Brain pericyte (primary cell): ENCODE measurements around the gene ZNF398.
"Not testable (repeated sequence)": the region's sequence is repeated elsewhere in the genome, so short reads cannot be mapped to it uniquely, and the experiment has no call there.

Experiments used
- DNase-seq: peaks from one replicate; pipeline ENCODE4 v3.0.0-alpha.2; 2012; ENCODE audit warnings: low read depth, low spot score

ZNF398 gene, protein sequence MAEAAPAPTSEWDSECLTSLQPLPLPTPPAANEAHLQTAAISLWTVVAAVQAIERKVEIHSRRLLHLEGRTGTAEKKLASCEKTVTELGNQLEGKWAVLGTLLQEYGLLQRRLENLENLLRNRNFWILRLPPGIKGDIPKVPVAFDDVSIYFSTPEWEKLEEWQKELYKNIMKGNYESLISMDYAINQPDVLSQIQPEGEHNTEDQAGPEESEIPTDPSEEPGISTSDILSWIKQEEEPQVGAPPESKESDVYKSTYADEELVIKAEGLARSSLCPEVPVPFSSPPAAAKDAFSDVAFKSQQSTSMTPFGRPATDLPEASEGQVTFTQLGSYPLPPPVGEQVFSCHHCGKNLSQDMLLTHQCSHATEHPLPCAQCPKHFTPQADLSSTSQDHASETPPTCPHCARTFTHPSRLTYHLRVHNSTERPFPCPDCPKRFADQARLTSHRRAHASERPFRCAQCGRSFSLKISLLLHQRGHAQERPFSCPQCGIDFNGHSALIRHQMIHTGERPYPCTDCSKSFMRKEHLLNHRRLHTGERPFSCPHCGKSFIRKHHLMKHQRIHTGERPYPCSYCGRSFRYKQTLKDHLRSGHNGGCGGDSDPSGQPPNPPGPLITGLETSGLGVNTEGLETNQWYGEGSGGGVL

DNA sequence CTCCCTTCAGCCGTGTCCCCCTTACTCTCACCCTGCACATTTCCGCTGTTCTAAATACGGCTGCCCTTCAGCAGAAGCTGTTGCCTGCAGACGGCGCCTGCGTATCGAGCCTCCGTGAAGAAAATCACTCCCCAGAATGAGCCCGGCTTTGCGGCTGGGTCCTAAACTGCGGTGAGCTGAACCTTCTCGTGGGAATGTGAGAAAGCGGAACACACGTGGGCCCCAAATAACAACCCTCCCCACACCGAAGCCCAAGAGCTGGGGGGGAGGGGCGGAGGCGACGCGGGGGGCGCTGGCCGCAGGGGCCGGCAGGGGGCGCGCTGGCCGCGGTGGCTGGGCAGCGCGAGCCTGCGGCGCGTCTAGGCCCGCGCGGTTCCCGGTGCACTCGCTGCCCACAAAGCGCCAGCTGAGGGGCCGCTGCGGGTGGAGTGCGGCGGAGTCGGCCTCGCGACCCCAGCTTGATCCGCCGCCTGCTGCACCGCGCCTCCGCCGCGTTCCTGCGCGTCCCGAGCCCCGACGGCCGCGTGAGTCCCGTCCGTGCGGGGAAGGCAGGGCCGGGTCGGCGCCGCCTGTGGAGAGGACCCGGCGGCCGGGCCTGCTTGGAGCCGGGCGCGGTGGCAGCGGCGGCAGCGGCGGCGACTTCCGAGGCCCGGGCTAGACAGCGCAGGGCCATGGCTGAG is at the start of gene ZNF398:
Gene ZNF398 (plus strand): TSS at position 382 of the 680 bp plus-strand sequence. CDS start 290 bp downstream, at position 672.
- DNase-seq, result peak; percentile 31

DNA sequence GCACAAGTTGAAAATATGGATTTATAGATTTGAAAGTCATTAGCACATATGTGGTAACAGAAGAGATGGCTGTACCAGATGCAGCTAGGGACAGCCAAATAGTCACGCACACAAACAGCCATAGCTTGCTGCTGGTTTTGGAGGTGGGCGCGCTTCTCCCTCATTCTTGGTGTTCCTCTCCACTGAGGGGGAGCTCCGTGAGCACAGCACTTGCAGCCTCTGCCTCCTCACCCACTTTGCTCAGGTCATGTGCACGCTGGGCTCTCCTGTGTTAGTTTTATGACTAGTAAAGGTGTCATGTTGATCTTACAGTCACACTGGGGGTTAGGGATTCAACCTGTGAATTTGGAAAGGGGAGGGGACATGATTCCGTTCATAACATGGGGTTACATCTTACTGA is 48.2 kb upstream of the ZNF398 start:
- DNase-seq, result no peak

- no peak for DNase-seq
These were observed 46.4 kb upstream of the ZNF398 start for GRCh38 chr7:149100821-149101220.

DNA sequence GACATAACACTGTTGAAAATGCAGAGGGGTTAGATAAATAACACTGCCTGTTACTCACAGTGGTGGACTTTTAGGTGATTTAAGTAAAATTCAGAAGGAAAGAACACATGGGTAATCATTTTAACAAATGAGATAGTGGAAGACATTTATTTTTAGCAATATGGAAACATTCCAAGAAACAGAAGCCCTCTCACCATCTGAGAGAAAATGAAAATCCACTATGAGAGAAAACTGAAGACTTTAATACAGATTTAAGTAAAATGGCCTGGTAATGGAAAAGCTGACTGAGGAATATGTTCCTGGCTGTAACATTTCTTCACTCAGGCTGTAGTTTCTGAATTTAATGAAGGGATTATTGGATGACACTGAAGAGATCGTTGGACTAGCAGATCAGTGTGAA is 44.6 kb upstream of the ZNF398 start:
- no peak for DNase-seq

- no peak for DNase-seq
These were observed 43.8 kb upstream of the ZNF398 start for GRCh38 chr7:149103424-149103823.

DNA sequence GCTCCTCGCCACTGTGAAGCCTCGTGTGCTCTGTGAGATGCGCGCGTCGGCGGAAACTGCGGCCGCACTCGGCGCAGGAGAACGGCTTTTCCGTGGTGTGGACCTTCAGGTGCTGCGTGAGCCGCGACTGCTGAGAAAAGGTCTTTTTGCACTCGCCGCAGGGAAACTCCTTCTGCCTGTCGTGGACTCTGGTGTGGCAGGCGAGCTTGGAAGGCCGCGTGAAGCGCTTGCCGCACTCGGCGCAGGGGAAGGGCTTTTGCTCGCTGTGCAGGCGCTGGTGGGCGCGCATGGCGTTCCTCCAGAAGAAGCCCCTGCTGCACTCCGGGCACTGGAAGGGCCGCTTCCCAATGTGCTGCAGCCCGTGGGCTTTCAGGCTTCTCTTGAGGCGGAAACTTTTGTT is 43.0 kb upstream of the ZNF398 start:
- DNase-seq, result no peak

GRCh38 chr7:149104749-149105148 is 42.5 kb upstream of the ZNF398 start:
- no peak for DNase-seq

DNA sequence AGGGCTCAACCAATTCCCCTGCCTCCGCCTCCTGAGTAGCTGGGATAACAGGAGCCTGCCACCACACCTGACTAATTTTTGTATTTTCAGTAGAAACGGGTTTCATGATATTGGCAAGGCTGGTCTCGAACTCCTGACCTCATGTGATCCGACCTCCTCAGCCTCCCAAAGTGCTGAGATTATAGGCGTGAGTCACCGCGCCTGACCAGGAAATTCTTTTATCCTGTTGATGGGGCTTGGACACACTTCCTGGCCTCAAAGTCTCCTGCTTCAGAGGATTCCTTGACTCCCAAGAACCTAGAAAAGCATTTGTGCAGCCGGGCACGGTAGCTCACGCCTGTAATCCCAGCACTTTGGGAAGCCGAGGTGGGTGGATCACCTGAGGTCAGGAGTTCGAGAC is 37.3 kb upstream of the ZNF398 start:
- no peak for DNase-seq

GRCh38 chr7:149125189-149125862 is 21.9 kb upstream of the ZNF398 start:
- no peak for DNase-seq

DNA sequence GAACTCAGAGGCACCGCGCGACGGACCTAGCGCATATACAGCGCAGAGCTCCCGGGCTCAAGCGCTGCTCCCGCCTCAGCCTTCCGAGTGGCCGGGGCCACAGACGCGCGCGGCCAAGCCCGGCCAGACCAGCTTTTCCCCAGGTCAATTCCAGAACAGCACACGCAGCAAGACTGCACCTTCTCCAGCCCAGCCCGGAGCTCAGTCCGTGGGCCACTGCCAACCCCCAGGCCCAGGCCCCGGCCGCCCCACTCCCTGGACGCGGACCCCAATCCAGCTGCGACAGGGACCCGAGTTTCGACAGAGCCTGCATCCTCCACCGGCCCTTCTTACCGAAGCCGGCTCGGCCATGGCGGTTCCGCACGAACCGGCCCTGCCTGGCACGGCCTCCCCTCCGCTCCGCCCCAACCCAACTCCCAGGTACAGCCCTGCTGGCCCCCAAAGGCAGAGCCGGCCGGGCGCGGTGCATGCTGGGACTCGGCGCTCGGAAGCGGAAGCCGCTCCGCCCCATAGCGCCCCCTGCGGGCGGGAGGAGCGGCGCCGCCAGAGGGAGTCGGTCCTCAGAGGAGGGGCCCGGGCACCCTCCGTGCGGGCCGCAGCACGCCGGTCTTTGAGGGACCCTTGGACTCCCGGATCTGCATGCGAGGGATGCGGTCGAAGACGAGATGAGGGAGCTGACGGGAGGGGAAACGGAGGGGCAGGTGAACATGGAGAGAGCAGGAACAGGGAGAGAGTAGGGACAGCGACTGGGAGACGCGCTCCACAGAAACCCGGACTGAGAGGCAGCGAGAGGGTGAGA is 21.2 kb upstream of the ZNF398 start, which contains the start of gene ZNF425:
Gene ZNF425 (minus strand): TSS at position 462 of the 799 bp plus-strand sequence. CDS start 111 bp downstream, at position 351.
- peak; percentile 77 for DNase-seq

DNA sequence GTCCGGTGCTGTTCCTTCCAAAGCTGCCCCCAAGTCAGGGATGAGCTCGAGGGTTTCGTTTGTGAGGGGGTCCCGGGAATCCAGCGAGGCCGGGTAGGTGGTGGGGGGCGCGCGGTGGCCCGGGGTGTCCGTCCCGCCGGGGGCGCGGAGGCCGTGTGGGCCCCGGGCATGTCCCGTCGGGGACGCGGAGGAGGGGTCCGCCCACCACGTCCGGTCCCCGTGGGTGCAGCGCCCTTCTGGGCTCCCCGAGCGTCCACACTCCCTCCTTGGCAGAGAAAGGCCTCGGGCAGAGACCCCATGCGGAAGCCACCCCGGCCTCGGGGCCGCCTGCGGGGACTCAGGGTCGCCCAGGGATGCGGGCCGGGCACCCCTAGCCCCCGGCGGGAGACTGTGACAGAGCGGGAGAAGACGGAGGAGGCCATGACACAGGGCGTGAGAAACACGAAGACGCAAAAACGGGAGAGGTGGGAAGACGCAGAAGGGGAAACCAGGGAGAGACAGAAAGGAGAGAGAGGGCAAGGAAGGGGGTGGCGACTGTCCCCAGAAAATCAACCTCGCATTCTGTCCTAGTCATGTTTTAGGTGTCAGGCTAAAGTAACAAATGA is 20.5 kb upstream of the ZNF398 start:
- DNase-seq, result no peak

DNA sequence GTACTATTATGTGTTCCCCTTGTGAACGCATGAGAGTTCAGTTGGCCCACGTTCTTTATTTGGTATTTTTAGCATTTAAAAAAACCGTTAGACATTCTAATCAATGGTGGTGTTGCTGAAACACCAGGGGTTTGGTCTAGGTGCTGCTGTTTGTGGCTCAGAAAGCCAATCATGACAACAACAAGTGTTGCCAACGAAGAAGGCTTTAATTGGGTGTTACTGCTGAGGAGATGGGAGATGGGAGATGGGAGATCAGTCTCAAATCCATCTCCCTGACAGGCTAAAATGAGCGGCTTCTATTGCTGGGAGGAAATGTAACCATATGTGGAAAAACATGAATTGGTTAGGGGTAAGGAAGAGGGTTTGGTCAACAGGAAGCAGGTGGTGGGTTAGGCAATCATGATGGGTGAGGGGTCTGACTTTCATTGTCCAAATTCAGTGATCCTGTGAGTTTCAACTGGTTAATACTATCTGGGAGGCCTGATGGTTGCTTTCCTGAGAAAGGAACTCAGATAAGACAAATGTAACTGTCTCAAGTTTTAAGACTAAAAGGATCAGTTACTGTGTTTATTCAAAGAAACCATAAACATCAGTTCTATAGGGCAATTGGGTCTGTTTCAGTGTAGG is 16.6 kb upstream of the ZNF398 start:
- no peak for DNase-seq

GRCh38 chr7:149133028-149133710 is 14.1 kb upstream of the ZNF398 start:
- no peak for DNase-seq

DNA sequence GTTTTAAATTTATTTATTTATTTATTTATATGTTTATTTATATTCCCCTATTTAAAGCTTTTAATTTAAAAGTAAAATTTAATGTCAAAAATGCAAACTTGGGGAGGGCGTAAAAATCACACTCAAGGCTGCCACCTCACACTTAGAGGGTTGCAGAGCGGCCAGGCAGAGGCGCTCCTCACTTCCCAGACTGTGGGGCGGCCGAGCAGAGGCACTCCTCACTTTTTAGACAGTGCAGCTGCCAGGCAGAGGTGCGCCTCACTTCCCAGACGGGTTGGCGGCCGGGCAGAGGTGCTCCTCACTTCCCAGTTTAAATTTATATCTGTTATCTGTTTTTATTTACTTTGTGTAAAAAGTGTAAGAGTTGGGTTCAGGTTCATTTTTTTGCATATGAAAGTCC is 11.1 kb upstream of the ZNF398 start:
- DNase-seq, result no peak

- DNase-seq, result no peak
These were observed 6.4 kb upstream of the ZNF398 start for GRCh38 chr7:149140831-149141230.

DNA sequence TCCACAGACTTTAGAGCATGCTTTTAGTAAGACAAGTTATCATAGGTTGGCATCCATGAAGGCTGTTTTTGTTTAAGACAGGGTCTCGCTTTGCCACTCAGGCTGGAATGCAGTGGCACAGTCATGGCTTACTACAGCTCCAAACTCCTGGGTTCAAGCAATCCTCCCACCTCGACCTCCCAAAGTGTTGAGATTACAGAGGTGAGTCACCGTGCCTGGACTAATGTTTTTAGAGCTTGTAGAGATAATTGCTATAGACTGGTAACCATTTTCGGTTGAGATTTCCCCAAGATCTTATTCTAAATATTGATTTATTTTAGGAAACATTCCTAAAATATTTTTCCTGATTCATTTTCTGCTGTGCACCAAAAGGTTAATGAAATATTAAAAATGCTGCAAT is 5.4 kb upstream of the ZNF398 start:
- no peak for DNase-seq

DNA sequence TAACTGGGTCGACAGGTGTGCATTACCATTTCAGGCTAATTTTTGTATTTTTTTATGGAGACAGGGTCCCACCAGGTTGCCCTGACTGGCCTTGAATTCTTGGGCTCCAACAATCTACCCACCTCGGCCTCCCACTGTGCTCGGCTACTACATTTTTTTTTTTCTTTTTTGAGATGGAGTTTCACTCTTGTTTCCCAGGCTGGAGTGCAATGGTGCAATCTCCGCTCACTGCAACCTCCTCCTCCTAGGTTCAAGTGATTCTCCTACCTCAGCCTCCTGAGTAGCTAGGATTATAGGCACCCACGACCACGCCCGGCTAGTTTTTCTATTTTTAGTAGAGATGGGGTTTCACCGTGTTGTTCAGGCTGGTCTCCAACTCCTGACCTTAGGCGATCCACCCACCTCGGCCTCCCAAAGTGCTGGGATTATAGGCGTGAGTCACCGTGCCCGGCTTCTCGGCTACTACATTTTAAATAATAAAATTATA is 2.8 kb upstream of the ZNF398 start:
- not testable (repeated sequence) for DNase-seq

- no peak for DNase-seq
These were observed 2.0 kb upstream of the ZNF398 start for GRCh38 chr7:149145031-149145845.
